T-helper 2 cell treated with Interferon-gamma antibody and Interleukin-4, amounts not matched to agents 5 μg/mL and 100 μg/mL, for 36 hours (primary cell): ENCODE data around the gene AADAC.
A peak's percentile ranks its signal among the peaks of the same experiment; 100 is the strongest.
"Not testable (repeated sequence)": the region's sequence is repeated elsewhere in the genome, so short reads cannot be mapped to it uniquely, and the experiment has no call there.

Source experiments
- DNase-seq: peaks from one replicate; pipeline ENCODE4 v3.0.0; 2021; ENCODE audit warnings: low spot score
- H3K27ac Mint-ChIP-seq: one replicate; pipeline ENCODE4 v1.8.0; 2021; ENCODE audit warnings: mild to moderate bottlenecking, mixed read lengths
- H3K27me3 Mint-ChIP-seq: one replicate; pipeline ENCODE4 v1.8.0; 2021; ENCODE audit warnings: low read depth, mixed read lengths
- H3K36me3 Mint-ChIP-seq: one replicate; pipeline ENCODE4 v1.8.0; 2021; ENCODE audit warnings: low read depth, mixed read lengths
- H3K4me1 Mint-ChIP-seq: one replicate; pipeline ENCODE4 v1.8.0; 2021; ENCODE audit warnings: low read depth, mixed read lengths
- H3K4me3 Mint-ChIP-seq: one replicate; pipeline ENCODE4 v1.8.0; 2022; ENCODE audit warnings: mild to moderate bottlenecking, moderate library complexity, mixed read lengths
- H3K9me3 Mint-ChIP-seq: one replicate; pipeline ENCODE4 v1.8.0; 2021; ENCODE audit warnings: mixed read lengths

The AADAC gene

GRCh38 chr3:151856118-151856517, 42.2 kb downstream of the AADAC start:
- DNase-seq: no peak
- Mint-ChIP-seq H3K36me3 (no peaks in the 10 kb centered on the region), H3K27me3 (peaks cover 30% of the 10 kb centered on the region), H3K4me3 (no peak overlapping the region), H3K9me3 (no peaks in the 10 kb centered on the region), H3K4me1 (no peaks in the 10 kb centered on the region), H3K27ac (no peak overlapping the region)

- H3K27me3 Mint-ChIP-seq: peaks cover 28% of the 10 kb centered on the region
- DNase-seq: no peak
- H3K36me3 Mint-ChIP-seq: no peaks in the 10 kb centered on the region
- no peak overlapping the region for H3K4me3 Mint-ChIP-seq
- no peak overlapping the region for H3K27ac Mint-ChIP-seq
- H3K4me1 Mint-ChIP-seq: no peaks in the 10 kb centered on the region
- H3K9me3 Mint-ChIP-seq: no peaks in the 10 kb centered on the region
Measured at GRCh38 chr3:151856641-151857040, 42.7 kb downstream of the AADAC start.

GRCh38 chr3:151859233-151859673, 45.3 kb downstream of the AADAC start:
- H3K9me3 Mint-ChIP-seq: no peaks in the 10 kb centered on the region
- H3K4me3 Mint-ChIP-seq: no peak overlapping the region
- no peaks in the 10 kb centered on the region for H3K36me3 Mint-ChIP-seq
- DNase-seq: no peak
- H3K4me1 Mint-ChIP-seq: no peaks in the 10 kb centered on the region
- no peak overlapping the region for H3K27ac Mint-ChIP-seq
- H3K27me3 Mint-ChIP-seq: peaks cover 28% of the 10 kb centered on the region

- H3K9me3 Mint-ChIP-seq: no peaks in the 10 kb centered on the region
- no peak overlapping the region for H3K27ac Mint-ChIP-seq
- H3K27me3 Mint-ChIP-seq: peaks cover 24% of the 10 kb centered on the region
- no peaks in the 10 kb centered on the region for H3K4me1 Mint-ChIP-seq
- H3K36me3 Mint-ChIP-seq: no peaks in the 10 kb centered on the region
- H3K4me3 Mint-ChIP-seq: no peak overlapping the region
- DNase-seq: no peak
Measured at GRCh38 chr3:151859905-151860304, 46.0 kb downstream of the AADAC start.

- Mint-ChIP-seq H3K9me3 (no peaks in the 10 kb centered on the region), H3K36me3 (no peaks in the 10 kb centered on the region), H3K27ac (no peak overlapping the region), H3K4me3 (no peak overlapping the region), H3K4me1 (no peaks in the 10 kb centered on the region), H3K27me3 (peaks cover 15% of the 10 kb centered on the region)
- no peak for DNase-seq
Measured at GRCh38 chr3:151863611-151864010, 49.7 kb downstream of the AADAC start.

GRCh38 chr3:151864423-151865101, 50.6 kb downstream of the AADAC start:
- DNase-seq: no peak
- Mint-ChIP-seq H3K27ac (no peak overlapping the region), H3K9me3 (no peaks in the 10 kb centered on the region), H3K4me3 (no peak overlapping the region), H3K4me1 (no peaks in the 10 kb centered on the region), H3K36me3 (no peaks in the 10 kb centered on the region), H3K27me3 (peaks cover 12% of the 10 kb centered on the region)

GRCh38 chr3:151866711-151867410, 52.9 kb downstream of the AADAC start:
- Mint-ChIP-seq H3K27me3 (peaks cover 7% of the 10 kb centered on the region), H3K27ac (no peak overlapping the region), H3K36me3 (no peaks in the 10 kb centered on the region), H3K4me1 (peaks cover 6% of the 10 kb centered on the region), H3K4me3 (no peak overlapping the region), H3K9me3 (no peaks in the 10 kb centered on the region)
- no peak for DNase-seq

- H3K4me1 Mint-ChIP-seq: peaks cover 9% of the 10 kb centered on the region
Measured at GRCh38 chr3:151867666-151868065, 53.8 kb downstream of the AADAC start.

GRCh38 chr3:151869181-151869580, 55.3 kb downstream of the AADAC start:
- H3K27me3 Mint-ChIP-seq: peaks cover 7% of the 10 kb centered on the region
- no peaks in the 10 kb centered on the region for H3K9me3 Mint-ChIP-seq
- no peak overlapping the region for H3K27ac Mint-ChIP-seq
- peaks cover 9% of the 10 kb centered on the region for H3K4me1 Mint-ChIP-seq
- no peak for DNase-seq
- H3K4me3 Mint-ChIP-seq: no peak overlapping the region
- no peaks in the 10 kb centered on the region for H3K36me3 Mint-ChIP-seq

More at GRCh38 chr3:151867666-151868065, 53.8 kb downstream of the AADAC start:
- no peak for DNase-seq
- Mint-ChIP-seq H3K27me3 (peaks cover 7% of the 10 kb centered on the region), H3K36me3 (no peaks in the 10 kb centered on the region), H3K9me3 (no peaks in the 10 kb centered on the region), H3K27ac (no peak overlapping the region), H3K4me3 (no peak overlapping the region)

GRCh38 chr3:151871639-151872468, 57.9 kb downstream of the AADAC start:
- Mint-ChIP-seq H3K4me1 (peaks cover 15% of the 10 kb centered on the region), H3K36me3 (no peaks in the 10 kb centered on the region), H3K9me3 (no peaks in the 10 kb centered on the region), H3K27me3 (peaks cover 7% of the 10 kb centered on the region), H3K27ac (no peak overlapping the region), H3K4me3 (peak overlapping the region; percentile 42)
- DNase-seq: no peak

- Mint-ChIP-seq H3K9me3 (no peaks in the 10 kb centered on the region), H3K27me3 (peaks cover 2% of the 10 kb centered on the region), H3K4me3 (no peak within 1 kb of the TSS), H3K27ac (no peak within 1 kb of the TSS), H3K36me3 (no peaks in the 10 kb centered on the region), H3K4me1 (peaks cover 15% of the 10 kb centered on the region)
- no peak for DNase-seq
Measured at GRCh38 chr3:151873398-151873797, 59.5 kb downstream of the AADAC start, which contains the start of gene SUCNR1. Gene SUCNR1 (plus strand): TSS chr3:151873643. CDS start chr3:151879893, 6,250 bp downstream.

GRCh38 chr3:151874079-151874478, 60.2 kb downstream of the AADAC start:
- not testable (repeated sequence) for H3K27me3 Mint-ChIP-seq, H3K4me3 Mint-ChIP-seq, H3K27ac Mint-ChIP-seq, H3K36me3 Mint-ChIP-seq, H3K9me3 Mint-ChIP-seq, DNase-seq
- H3K4me1 Mint-ChIP-seq: peaks cover 15% of the 10 kb centered on the region

GRCh38 chr3:151875759-151876158, 61.8 kb downstream of the AADAC start:
- no peaks in the 10 kb centered on the region for H3K36me3 Mint-ChIP-seq
- peaks cover 20% of the 10 kb centered on the region for H3K4me1 Mint-ChIP-seq
- H3K27ac Mint-ChIP-seq: peak overlapping the region; percentile 63
- no peak for DNase-seq
- peak overlapping the region; percentile 45 for H3K4me3 Mint-ChIP-seq
- peaks cover 10% of the 10 kb centered on the region for H3K27me3 Mint-ChIP-seq
- H3K9me3 Mint-ChIP-seq: no peaks in the 10 kb centered on the region

GRCh38 chr3:151877269-151877668, 63.4 kb downstream of the AADAC start:
- H3K4me1 Mint-ChIP-seq: peaks cover 11% of the 10 kb centered on the region
- H3K27ac Mint-ChIP-seq: no peak overlapping the region
- no peaks in the 10 kb centered on the region for H3K36me3 Mint-ChIP-seq
- DNase-seq: no peak
- H3K4me3 Mint-ChIP-seq: no peak overlapping the region
- H3K9me3 Mint-ChIP-seq: no peaks in the 10 kb centered on the region
- peaks cover 16% of the 10 kb centered on the region for H3K27me3 Mint-ChIP-seq
